ENCODE results near the gene PMF1.

DNA sequence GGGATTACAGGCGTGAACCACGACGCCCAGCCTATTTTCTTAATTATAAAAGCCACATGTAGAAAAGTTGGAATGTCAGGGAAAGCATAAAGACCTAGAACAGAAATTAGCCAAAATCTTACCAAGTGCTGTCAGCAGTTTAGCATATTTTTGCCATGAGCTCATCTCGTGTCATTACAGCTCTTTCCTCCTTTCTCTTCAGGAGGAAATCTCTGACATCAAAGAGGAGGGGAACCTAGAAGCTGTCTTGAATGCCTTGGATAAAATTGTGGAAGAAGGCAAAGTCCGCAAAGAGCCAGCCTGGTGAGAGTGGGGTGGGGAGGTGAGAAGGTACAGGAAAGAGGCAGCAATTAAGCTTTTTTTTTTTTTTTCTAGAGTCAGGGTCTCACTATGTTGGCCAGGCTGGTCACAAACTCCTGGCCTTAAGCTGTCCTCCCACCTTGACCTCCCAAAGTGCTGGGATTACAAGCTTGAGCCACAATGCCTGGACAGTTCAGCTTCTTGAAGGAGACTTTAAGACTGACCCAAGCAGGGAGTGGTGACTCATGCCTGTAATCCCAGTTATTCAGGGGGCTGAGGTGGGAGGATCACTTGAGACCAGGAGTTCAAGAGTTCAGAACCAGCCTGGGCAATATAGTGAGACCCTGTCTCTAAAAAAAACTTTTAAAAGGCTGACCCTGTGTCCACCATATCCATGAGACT, 20.8 kb downstream of the PMF1 start:
- TF ChIP-seq EZH2 (IDR thresholded peaks at IDR 0.05; ENCODE audit: insufficient read depth, poor library complexity, severe bottlenecking) (no peak), EZH2phosphoT487 (IDR thresholded peaks at IDR 0.05; ENCODE audit: insufficient read depth, low read depth) (no peak)

All from GM23248 (cell line).